ENCODE data around the gene LRRC37A2.
"Not testable (repeated sequence)": the region's sequence is repeated elsewhere in the genome, so short reads cannot be mapped to it uniquely, and the experiment has no call there.

The LRRC37A2 gene

GRCh38 chr17:46512168-46512567 is at the start of gene LRRC37A2:
Gene LRRC37A2, plus strand, starts transcription at chr17:46512468. Its CDS starts 245 bp downstream, at chr17:46512713.
- not testable (repeated sequence) for H3K9me3 Mint-ChIP-seq; H3K27me3 Mint-ChIP-seq (ENCODE audit: low read depth, poor library complexity); DNase-seq; H3K27ac Mint-ChIP-seq; H3K36me3 Mint-ChIP-seq (ENCODE audit: low read depth); H3K4me3 Mint-ChIP-seq; H3K4me1 Mint-ChIP-seq

GRCh38 chr17:46467618-46468017 is 44.6 kb upstream of the LRRC37A2 start:
- H3K9me3 Mint-ChIP-seq; DNase-seq; H3K27ac Mint-ChIP-seq; H3K4me1 Mint-ChIP-seq; H3K27me3 Mint-ChIP-seq (ENCODE audit: low read depth, poor library complexity); H3K4me3 Mint-ChIP-seq; H3K36me3 Mint-ChIP-seq (ENCODE audit: low read depth): not testable (repeated sequence)

- H3K27ac Mint-ChIP-seq; H3K36me3 Mint-ChIP-seq (ENCODE audit: low read depth); DNase-seq; H3K9me3 Mint-ChIP-seq; H3K27me3 Mint-ChIP-seq (ENCODE audit: low read depth, poor library complexity); H3K4me1 Mint-ChIP-seq; H3K4me3 Mint-ChIP-seq: not testable (repeated sequence)
These were observed 37.8 kb upstream of the LRRC37A2 start for GRCh38 chr17:46474489-46474888.

- H3K36me3 Mint-ChIP-seq (ENCODE audit: low read depth); H3K27ac Mint-ChIP-seq; DNase-seq; H3K9me3 Mint-ChIP-seq; H3K27me3 Mint-ChIP-seq (ENCODE audit: low read depth, poor library complexity); H3K4me1 Mint-ChIP-seq; H3K4me3 Mint-ChIP-seq: not testable (repeated sequence)
These were observed 36.7 kb upstream of the LRRC37A2 start for GRCh38 chr17:46475583-46475982.

DNA sequence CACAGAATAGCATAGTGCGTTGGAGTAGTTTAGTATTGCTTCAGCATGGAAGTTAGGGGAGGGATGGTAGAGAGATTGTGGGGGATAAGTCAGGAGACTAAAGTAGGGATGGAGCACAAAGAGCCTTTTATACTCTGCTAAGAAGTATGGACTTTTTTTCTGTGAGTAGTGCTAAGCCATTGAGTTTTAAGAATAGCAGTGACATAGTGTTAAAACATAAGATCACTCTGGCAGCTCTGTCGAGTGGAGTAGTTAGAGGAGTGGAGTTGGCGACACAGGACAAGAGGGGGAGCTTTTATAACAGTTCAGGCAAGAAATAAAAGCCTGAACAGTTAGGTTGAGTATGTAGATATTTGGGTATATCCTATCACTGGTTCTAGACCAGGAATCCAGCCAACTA is 33.4 kb upstream of the LRRC37A2 start:
- H3K9me3 Mint-ChIP-seq; H3K27me3 Mint-ChIP-seq (ENCODE audit: low read depth, poor library complexity); H3K4me3 Mint-ChIP-seq; H3K4me1 Mint-ChIP-seq; H3K27ac Mint-ChIP-seq; DNase-seq; H3K36me3 Mint-ChIP-seq (ENCODE audit: low read depth): not testable (repeated sequence)

GRCh38 chr17:46481310-46481709 is 31.0 kb upstream of the LRRC37A2 start:
- not testable (repeated sequence) for H3K27ac Mint-ChIP-seq; H3K9me3 Mint-ChIP-seq; DNase-seq; H3K27me3 Mint-ChIP-seq (ENCODE audit: low read depth, poor library complexity); H3K36me3 Mint-ChIP-seq (ENCODE audit: low read depth); H3K4me3 Mint-ChIP-seq; H3K4me1 Mint-ChIP-seq

DNA sequence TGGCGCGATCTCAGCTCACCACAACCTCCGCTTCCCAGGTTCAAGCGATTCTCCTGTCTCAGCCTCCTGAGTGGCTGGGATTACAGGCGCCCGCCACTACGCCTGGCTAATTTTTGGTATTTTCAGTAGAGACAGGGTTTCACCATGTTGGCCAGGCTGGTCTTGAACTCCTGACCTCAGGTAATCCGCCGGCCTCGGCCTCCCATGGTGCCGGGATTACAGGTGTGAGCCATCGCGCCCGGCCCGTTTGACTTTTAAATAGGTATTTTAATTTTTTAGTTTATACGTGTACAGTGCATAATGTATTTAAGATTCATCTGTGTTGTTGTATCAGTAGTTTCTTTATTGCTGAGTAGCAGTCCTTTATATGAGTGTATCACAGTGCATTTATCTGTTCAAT is 20.2 kb upstream of the LRRC37A2 start:
- H3K36me3 Mint-ChIP-seq (ENCODE audit: low read depth); DNase-seq; H3K4me1 Mint-ChIP-seq; H3K27me3 Mint-ChIP-seq (ENCODE audit: low read depth, poor library complexity); H3K27ac Mint-ChIP-seq; H3K4me3 Mint-ChIP-seq; H3K9me3 Mint-ChIP-seq: not testable (repeated sequence)

- not testable (repeated sequence) for H3K4me3 Mint-ChIP-seq; H3K9me3 Mint-ChIP-seq; DNase-seq; H3K27me3 Mint-ChIP-seq (ENCODE audit: low read depth, poor library complexity); H3K27ac Mint-ChIP-seq; H3K4me1 Mint-ChIP-seq
- H3K36me3 Mint-ChIP-seq (ENCODE audit: low read depth), result peaks cover 21% of the 10 kb centered on the region
These were observed 12.7 kb upstream of the LRRC37A2 start for GRCh38 chr17:46499437-46500139.

DNA sequence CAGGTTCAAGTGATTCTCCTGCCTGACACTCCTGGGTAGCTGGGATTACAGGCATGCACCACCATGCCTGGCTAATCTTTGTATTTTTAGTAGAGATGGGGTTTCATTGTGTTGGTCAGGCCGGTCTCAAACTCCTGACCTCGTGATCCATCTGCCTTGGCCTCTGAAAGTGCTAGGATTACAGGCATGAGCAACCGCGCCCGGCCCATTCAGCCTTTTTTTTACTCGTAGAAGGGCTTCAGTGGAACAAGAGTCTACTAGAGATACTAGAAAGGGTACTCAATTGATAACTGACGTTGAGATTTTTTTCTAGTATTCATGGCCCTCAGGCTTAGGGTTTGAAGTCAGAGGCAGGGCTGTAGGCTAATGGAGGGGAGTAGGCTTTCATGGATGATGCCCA is 6.4 kb upstream of the LRRC37A2 start:
- H3K9me3 Mint-ChIP-seq; H3K4me1 Mint-ChIP-seq; H3K4me3 Mint-ChIP-seq; H3K27ac Mint-ChIP-seq; H3K27me3 Mint-ChIP-seq (ENCODE audit: low read depth, poor library complexity); DNase-seq: not testable (repeated sequence)
- peaks cover 13% of the 10 kb centered on the region for H3K36me3 Mint-ChIP-seq (ENCODE audit: low read depth)

GRCh38 chr17:46534716-46535115 is 22.4 kb downstream of the LRRC37A2 start:
- not testable (repeated sequence) for H3K4me1 Mint-ChIP-seq; H3K36me3 Mint-ChIP-seq (ENCODE audit: low read depth); H3K27me3 Mint-ChIP-seq (ENCODE audit: low read depth, poor library complexity); H3K9me3 Mint-ChIP-seq; H3K4me3 Mint-ChIP-seq; H3K27ac Mint-ChIP-seq
- peak; percentile 1 for DNase-seq

- H3K27ac Mint-ChIP-seq; H3K4me3 Mint-ChIP-seq; DNase-seq; H3K27me3 Mint-ChIP-seq (ENCODE audit: low read depth, poor library complexity); H3K4me1 Mint-ChIP-seq; H3K36me3 Mint-ChIP-seq (ENCODE audit: low read depth); H3K9me3 Mint-ChIP-seq: not testable (repeated sequence)
These were observed 36.3 kb downstream of the LRRC37A2 start for GRCh38 chr17:46548607-46549006.

DNA sequence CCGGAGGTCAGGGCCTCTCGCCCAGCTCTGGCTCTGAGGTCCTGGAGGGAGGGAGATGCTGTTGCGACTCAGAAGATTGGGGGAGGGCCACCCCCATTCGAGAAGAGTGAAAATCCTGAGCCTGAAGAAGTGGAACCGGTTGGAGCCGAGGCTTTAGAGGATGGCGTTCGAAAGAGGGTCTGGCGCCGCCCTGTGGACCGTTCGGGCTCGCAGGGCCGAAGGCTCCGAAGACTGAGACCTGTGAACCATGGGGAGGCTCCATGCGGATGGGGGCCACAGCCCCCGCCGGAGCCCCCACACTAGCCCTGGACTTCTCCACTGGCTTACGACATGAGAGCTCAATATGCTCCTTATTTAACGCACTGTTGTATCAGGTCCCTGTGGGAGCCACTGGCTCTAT is 46.9 kb downstream of the LRRC37A2 start:
- not testable (repeated sequence) for H3K36me3 Mint-ChIP-seq (ENCODE audit: low read depth); H3K4me3 Mint-ChIP-seq; DNase-seq; H3K4me1 Mint-ChIP-seq; H3K27ac Mint-ChIP-seq; H3K27me3 Mint-ChIP-seq (ENCODE audit: low read depth, poor library complexity); H3K9me3 Mint-ChIP-seq

GRCh38 chr17:46560048-46560447 is 47.8 kb downstream of the LRRC37A2 start:
- not testable (repeated sequence) for H3K27ac Mint-ChIP-seq; H3K36me3 Mint-ChIP-seq (ENCODE audit: low read depth); DNase-seq; H3K4me3 Mint-ChIP-seq; H3K4me1 Mint-ChIP-seq; H3K9me3 Mint-ChIP-seq; H3K27me3 Mint-ChIP-seq (ENCODE audit: low read depth, poor library complexity)

DNA sequence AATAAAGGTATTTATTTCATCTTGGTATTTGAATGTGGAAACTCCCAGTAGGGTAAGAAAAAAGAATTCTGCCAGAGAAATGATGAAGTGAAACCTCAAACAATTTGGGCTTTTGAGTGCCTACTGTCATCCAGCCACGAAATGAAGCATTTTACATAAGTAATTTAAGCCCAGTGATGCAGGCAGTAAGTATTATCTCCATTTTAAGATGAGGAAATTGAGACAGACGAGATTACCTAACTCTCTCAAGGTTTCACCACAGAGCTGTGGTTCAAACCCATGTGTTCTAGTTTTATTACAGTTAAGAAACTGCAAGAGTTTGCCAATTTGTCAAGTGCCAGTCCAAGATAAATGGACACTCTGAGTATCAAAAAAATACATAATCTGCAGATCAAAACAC is 54.0 kb downstream of the LRRC37A2 start:
- H3K27ac Mint-ChIP-seq; H3K4me3 Mint-ChIP-seq; H3K4me1 Mint-ChIP-seq; H3K27me3 Mint-ChIP-seq (ENCODE audit: low read depth, poor library complexity); DNase-seq; H3K36me3 Mint-ChIP-seq (ENCODE audit: low read depth); H3K9me3 Mint-ChIP-seq: not testable (repeated sequence)

DNA sequence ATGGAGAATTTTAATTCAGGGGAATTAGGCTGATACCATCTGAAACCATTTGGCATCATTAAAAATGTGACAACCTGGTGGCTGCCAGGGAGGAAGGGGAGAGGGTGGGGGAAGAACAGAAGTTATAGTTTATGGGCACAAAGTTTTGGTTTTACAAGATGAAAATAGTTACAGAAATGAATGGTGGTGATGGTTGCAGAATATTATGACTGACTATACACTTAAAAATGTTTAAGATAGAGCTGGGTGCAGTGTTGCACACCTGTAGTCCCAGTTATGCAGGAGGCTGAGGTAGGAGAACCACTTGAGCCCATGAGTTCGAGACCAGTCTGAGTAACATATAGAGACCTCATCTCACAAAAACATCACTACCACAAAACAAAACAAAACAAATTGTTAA is 54.7 kb downstream of the LRRC37A2 start:
- not testable (repeated sequence) for H3K27ac Mint-ChIP-seq; H3K27me3 Mint-ChIP-seq (ENCODE audit: low read depth, poor library complexity); H3K4me1 Mint-ChIP-seq; DNase-seq; H3K9me3 Mint-ChIP-seq; H3K4me3 Mint-ChIP-seq; H3K36me3 Mint-ChIP-seq (ENCODE audit: low read depth)
